Left kidney (tissue), 8 donors: ENCODE results near the gene DCAF7. TPM values are rescaled to one million over a fixed set of nuclear protein-coding genes. Genes with fewer than 3 reads are reported as not detected.

Experiments used
- DNase-seq: peaks from one replicate; pipeline ENCODE4 v3.0.0-alpha.2; 2013
- long read RNA-seq, 8 donors: transcript quantifications; one replicate each; lab custom pipeline, GENCODE V29; 2026
- polyA plus RNA-seq: library from polyadenylated mRNA; unstranded; fragments of 120-200 nt; gene quantifications from one replicate; pipeline ENCODE4 v1.2.1, GENCODE V29; 2013; ENCODE audit not compliant: insufficient read length

The DCAF7 gene
- polyA plus RNA-seq: 117 TPM
- long read RNA-seq, donor 1, full-length matches to known transcripts: 42 of 76 reads
- long read RNA-seq, donor 1, partial matches to known transcripts: 34 of 76 reads
- long read RNA-seq, donor 1, other reads (novel, unspliced or antisense): 0 of 76 reads
- long read RNA-seq, donor 2, full-length matches to known transcripts: 23 of 60 reads
- long read RNA-seq, donor 2, partial matches to known transcripts: 37 of 60 reads
- long read RNA-seq, donor 2, other reads (novel, unspliced or antisense): 0 of 60 reads
- long read RNA-seq, donor 3, full-length matches to known transcripts: 15 of 40 reads
- long read RNA-seq, donor 3, partial matches to known transcripts: 25 of 40 reads
- long read RNA-seq, donor 3, other reads (novel, unspliced or antisense): 0 of 40 reads
- long read RNA-seq, donor 4: 0 reads
- long read RNA-seq, donor 5, full-length matches to known transcripts: 21 of 28 reads
- long read RNA-seq, donor 5, partial matches to known transcripts: 7 of 28 reads
- long read RNA-seq, donor 5, other reads (novel, unspliced or antisense): 0 of 28 reads
- long read RNA-seq, donor 6, full-length matches to known transcripts: 22 of 56 reads
- long read RNA-seq, donor 6, partial matches to known transcripts: 34 of 56 reads
- long read RNA-seq, donor 6, other reads (novel, unspliced or antisense): 0 of 56 reads
- long read RNA-seq, donor 7, full-length matches to known transcripts: 31 of 82 reads
- long read RNA-seq, donor 7, partial matches to known transcripts: 51 of 82 reads
- long read RNA-seq, donor 7, other reads (novel, unspliced or antisense): 0 of 82 reads
- long read RNA-seq, donor 8, full-length matches to known transcripts: 7 of 7 reads
- long read RNA-seq, donor 8, partial matches to known transcripts: 0 of 7 reads
- long read RNA-seq, donor 8, other reads (novel, unspliced or antisense): 0 of 7 reads

GRCh38 chr17:63549946-63550816, at the start of gene DCAF7:
TSS of gene DCAF7 (plus strand) at chr17:63550477. CDS start at chr17:63550678, 201 bp downstream.
- peak; percentile 100 for DNase-seq

DNA sequence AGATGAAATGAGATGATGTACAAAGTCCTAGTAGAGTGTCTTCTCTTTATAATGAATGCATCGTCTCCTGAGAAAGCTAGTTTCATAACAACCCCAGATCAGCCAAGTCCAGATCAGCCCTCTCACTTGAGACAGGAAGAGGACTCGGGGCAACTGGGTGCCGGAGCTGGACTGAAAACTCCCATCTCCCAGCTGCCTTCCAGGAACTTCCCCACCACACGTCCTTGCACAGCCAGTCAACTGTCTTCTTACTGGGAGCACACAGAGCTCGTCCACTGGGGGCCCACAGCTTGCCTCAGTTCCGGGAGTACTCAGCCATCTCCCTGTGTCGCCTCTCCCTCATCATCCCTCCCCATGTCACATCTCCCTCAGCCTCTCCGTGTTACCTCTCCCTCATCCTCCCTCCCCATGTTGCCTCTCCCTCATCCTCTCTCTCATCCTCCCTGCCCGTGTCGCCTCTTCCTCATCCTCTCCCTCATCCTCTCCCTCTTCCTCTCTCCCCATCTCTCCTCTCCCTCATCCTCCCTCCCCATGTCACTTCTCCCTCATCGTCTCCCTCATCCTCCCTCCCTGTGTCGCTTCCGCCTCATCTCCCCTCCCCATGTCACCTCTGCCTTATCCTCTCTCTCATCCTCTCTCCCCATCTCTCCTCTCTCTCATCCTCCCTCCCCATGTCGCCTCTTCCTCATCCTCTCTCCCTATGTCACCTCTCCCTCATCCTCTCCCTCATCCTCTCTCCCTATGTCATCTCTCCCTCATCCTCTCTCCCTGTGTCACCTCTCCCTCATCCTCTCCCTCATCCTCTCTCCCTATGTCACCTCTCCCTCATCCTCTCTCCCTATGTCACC, 49.5 kb upstream of the DCAF7 start:
- no peak for DNase-seq

- no peak for DNase-seq
Measured at GRCh38 chr17:63503341-63503705, 47.0 kb upstream of the DCAF7 start.

DNA sequence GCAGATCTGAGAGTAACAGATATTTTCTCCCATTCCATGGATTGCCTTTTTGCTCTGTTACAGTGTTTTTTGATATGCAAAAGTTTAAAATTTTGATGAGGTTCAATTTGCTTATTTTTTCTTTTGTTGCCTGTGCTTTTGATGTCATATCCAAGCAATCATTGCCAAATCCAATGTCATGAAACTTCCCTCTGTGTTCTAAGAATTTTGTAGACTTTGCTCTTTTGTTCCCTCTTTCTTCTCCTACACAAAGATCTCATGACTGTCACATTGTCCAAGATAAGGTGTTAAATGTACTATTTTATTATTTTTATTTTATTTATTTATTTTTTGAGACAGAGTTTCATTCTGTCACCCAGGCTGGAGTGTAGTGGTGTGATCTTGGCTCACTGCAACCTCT, 46.0 kb upstream of the DCAF7 start:
- DNase-seq: no peak

DNA sequence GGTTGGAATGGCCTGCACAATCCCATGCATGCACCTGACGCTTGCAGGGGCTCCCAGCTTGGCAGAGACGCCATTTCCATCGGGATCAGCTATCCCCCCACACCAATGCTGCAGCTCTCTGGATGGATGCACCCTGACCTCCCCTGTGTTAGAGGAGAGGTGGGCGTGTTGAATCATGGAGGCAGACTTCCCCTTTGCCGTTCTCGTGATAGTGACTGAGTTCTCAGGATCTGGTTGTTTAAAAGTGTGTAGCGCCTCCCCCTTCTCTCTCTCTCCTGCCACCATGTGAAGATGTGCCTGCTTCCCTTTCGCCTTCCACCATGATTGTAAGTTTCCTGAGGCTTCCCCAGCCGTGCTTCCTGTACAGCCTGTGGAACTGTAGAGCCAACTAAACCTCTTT, 44.9 kb upstream of the DCAF7 start:
- DNase-seq: no peak

DNA sequence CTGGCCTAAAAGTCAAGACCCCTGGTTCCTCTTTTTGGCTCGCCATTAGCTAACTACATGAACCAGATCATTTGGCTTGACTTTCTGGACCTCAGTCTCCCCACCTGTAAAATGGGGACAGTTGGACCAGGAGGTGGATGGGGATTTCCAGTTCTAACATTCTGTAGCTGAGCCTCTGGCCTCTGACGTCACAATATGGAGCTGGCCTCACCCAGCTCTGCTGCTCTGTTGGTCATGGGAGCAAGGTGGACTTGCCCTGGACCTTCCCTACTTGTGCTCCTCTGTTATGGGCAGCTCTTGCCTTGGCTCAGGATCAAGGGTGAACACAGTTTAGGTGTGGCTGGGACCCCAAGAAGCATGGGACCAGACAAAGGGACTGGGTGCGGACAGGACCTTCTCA, 43.6 kb upstream of the DCAF7 start:
- no peak for DNase-seq

DNA sequence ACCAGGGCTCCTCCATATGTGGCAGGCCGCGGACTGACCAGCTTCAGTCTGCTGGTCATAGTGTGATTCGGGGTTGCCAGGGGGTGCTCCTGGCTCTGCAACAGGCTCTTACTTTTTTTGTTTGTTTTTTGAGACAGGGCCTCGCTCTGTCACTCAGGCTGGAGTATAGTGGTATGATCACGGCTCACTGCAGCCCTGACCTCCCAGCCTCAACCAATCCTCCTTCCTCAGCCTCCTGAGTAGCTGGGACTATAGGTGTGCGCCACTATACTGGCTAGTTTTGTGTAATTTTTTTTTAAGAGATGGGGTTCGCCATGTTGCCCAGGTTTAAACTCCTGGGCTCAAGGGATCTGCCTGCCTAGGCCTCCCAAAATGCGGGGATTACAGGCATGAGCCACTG, 38.9 kb upstream of the DCAF7 start:
- no peak for DNase-seq

DNA sequence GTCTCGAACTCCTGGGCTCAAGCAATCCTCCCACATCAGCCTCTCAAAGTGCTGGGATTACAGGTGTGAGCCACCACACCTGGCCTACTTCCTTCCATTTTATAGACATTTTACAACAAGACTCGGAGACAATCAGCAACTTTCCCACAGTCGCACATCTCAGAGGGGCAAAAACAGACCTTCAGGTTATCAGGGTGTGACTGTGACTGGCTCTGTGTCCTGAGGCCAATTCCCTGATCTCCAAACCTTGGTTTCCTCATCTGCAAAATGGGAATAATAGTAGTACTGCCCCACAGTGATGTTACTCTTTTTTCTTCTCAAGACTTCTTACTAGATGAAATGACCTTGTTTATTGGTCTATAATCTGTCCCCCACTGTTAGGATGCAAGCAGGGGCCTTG, 37.9 kb upstream of the DCAF7 start:
- no peak for DNase-seq

DNA sequence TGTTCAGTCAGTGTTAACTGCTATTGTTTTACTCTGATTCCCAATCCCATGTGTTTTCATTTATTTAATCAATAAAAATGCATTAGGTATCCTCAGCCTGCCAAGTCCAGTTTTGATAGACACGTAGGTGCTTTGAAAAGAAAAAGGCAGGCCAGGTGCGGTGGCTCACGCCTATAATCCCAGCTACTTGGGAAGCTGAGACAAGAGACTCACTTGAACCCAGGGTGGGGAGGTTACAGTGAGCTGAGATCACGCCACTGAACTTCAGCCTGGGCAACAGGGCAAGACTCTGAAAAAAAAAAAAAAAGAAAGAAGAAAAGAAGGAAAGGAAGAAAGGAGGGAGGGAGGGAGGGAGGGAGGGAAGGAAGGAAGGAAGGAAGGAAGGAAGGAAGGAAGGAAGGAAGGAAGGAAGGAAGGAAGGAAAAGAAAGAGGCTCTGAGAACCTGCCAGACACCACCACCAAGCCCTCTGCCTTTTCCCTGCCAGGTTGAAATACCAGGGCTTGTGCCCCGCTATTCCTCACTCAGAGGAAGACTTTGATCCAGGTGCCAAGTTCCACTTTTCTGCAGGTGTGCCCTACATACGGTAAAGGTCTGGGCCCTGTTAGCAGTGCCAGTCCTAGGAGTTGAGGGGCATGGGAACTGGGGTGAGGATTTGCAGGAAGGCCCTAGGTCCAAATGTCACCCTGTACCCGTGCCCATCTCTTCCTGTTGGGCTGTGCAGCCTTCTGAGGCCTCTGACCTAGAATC, 37.2 kb upstream of the DCAF7 start:
- DNase-seq: no peak

DNA sequence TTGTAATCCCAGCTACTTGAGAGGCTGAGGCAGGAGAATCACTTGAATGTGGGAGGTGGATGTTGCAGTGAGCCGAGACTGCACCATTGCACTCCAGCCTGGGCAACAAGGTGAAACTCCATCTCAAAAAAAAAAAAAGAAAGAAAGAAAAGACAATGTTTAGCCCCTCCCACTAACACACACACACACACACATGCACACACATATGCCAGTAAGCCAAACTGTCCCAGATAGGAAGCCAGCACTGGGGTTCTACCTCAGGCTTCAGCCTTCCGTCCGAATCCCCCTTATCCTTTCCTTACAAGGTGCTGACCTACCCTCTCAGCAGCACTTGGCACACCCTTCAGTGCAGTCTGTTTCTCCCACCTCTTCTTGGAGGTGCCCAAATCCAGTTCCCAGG, 35.8 kb upstream of the DCAF7 start:
- no peak for DNase-seq

GRCh38 chr17:63514974-63515373, 35.3 kb upstream of the DCAF7 start:
- DNase-seq: no peak

DNA sequence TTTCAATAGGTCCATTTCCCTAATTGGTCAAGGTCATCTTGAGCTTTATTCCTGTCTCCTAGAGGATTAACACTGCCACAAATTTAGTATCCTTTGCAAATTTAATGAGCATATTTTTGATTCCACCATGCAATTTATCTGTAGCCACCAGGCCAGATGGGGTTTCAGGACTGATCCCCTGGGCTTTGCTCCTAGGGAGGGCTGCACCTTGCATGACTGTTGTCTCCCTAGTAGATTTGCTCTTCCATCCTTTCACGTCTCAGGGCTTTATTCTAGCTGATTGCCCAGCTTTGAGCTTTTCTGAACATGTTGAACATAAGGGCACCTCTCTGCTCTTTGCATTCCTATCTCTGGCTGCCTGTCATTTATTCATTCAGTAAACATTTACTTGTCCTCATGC, 34.9 kb upstream of the DCAF7 start:
- no peak for DNase-seq

DNA sequence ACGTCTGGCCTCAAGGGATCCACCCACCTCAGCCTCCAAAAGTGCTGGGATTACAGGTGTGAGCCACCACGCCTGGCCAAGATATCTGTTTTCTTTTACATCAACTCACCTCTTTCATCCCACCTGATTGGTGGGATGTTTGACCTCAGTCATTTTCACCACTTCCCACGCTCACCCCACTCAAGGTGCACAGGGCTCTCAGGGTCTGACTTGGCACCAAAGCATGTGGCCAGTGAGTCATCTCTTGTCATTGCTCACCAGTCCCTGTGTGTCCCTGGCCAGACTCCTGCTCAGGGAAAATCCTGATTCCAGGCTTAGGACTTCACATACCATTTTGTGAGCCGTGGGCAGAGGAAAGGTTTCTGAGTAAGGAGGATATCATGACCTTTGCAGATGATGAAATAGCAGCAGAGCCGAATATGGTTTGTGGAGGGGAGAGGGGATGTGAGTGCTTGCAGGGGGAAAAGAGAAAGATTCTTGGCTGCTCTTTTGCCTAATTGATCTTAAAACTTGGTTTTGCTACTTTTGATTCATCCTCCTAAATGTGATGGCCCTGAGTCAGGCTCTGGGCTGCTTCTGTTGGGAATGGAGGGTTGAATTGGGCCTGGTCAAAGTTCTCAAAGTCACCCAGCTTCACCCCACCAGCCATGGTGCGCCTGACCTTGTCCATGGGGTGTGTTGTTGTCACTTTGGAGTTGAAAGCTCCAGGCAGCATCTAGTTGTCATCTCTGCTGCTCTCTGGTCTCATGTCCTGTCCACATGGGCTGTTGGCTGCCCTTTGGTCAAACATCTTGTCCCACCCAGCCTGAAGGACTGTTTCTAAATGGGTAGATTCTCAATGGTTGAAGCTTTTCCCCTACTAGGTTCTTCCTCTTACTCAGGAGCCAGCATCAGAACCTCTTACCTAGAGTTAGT, 33.1 kb upstream of the DCAF7 start:
- no peak for DNase-seq

GRCh38 chr17:63517825-63518534, 32.3 kb upstream of the DCAF7 start:
- DNase-seq: no peak

GRCh38 chr17:63519116-63519881, 31.0 kb upstream of the DCAF7 start:
- no peak for DNase-seq

- DNase-seq: no peak
Measured at GRCh38 chr17:63519972-63520882, 30.1 kb upstream of the DCAF7 start.
